Measurements from ENCODE around the gene PGM3.

GRCh38 chr6:83155794-83156193, 37.3 kb downstream of the PGM3 start:
- TF ChIP-seq EZH2 (IDR thresholded peaks at IDR 0.05; ENCODE audit: insufficient read depth, poor library complexity, severe bottlenecking) (no peak), EZH2phosphoT487 (IDR thresholded peaks at IDR 0.05; ENCODE audit: insufficient read depth, low read depth) (no peak)
